Heart left ventricle (tissue), 16 donors: ENCODE results near the gene PRICKLE1. TPM values are rescaled to one million over a fixed set of nuclear protein-coding genes. Genes with fewer than 3 reads are reported as not detected.
A peak's percentile ranks its signal among the peaks of the same experiment; 100 is the strongest.

Source experiments
- ATAC-seq, 4 donors: fragments of 200-7000 bp; cut with Tn5 transposase; one replicate each; pipeline ENCODE4 v1.9.1; 2020 to 2022; ENCODE audit warnings: moderate library complexity in 4 of 4, mild to moderate bottlenecking in 3 of 4, moderate number of reproducible peaks in 1 of 4
- DNase-seq, 5 donors: peaks; one replicate each; pipeline ENCODE4 v3.0.0-alpha.2; 2020
- H3K27ac ChIP-seq, 12 donors: fragments of 200-600 bp; sonication (generic) in 4 of 12; one replicate each; pipeline versions ENCODE4 v1.5.0 to v1.8.0; 2016 to 2022; ENCODE audit warnings: mild to moderate bottlenecking in 2 of 12
- H3K27me3 ChIP-seq, 9 donors: fragments of 200-600 bp; sonication (generic) in 2 of 9; one replicate each; pipeline versions ENCODE4 v1.5.1 to v1.8.0; 2016 to 2022; ENCODE audit warnings: mild to moderate bottlenecking in 3 of 9
- H3K36me3 ChIP-seq, 9 donors: fragments of 200-600 bp; sonication (generic) in 2 of 9; one replicate each; pipeline versions ENCODE4 v1.5.0 to v1.8.0; 2018 to 2022; ENCODE audit warnings: mild to moderate bottlenecking in 2 of 9
- H3K4me1 ChIP-seq, 12 donors: fragments of 200-600 bp; sonication (generic) in 4 of 12; one replicate each; pipeline versions ENCODE4 v1.5.0 to v1.8.0; 2016 to 2022; ENCODE audit warnings: mild to moderate bottlenecking in 3 of 12
- H3K4me3 ChIP-seq, 12 donors: fragments of 200-600 bp; sonication (generic) in 4 of 12; one replicate each; pipeline versions ENCODE4 v1.5.0 to v1.8.0; 2017 to 2022; ENCODE audit warnings: mild to moderate bottlenecking in 9 of 12, moderate library complexity in 4 of 12
- H3K9me3 ChIP-seq, 12 donors: fragments of 200-600 bp; sonication (generic) in 4 of 12; one replicate each; pipeline versions ENCODE4 v1.5.0 to v1.8.0; 2016 to 2022; ENCODE audit warnings: mild to moderate bottlenecking in 1 of 12
- POLR2A ChIP-seq, 2 donors: fragments of 450-650 bp; IDR thresholded peaks; one replicate each; pipeline ENCODE4 v1.6.1; 2017; ENCODE audit warnings: antibody characterized with exemption in 2 of 2, mild to moderate bottlenecking in 2 of 2, moderate library complexity in 2 of 2
- WGBS, 4 donors: extraction: QIAGEN DNeasy Blood & Tissue Kit in 2 of 4; methylation state at CpG; one replicate each; pipeline versions ENCODE4 v1.1.5 to v1.1.7; 2013 to 2018; 5-methylcytosine and 5-hydroxymethylcytosine counted together
- intact Hi-C, 10 donors: fragments of 100-400 bp; cut with DNase I; formaldehyde crosslinking; loops; one replicate each; pipeline versions ENCODE4 v1.11.1 to v1.14.2; 2022
- polyA plus RNA-seq, 2 donors: library from polyadenylated mRNA; stranded (reverse); fragments of 200-250 nt; gene quantifications; one replicate each; pipeline ENCODE4 v1.2.3, GENCODE V29; 2013
- total RNA-seq, 9 donors: library from RNA; depleted of rRNA in 2 of 9; stranded (reverse); fragments of >200 nt in 2 of 9; fragmentation: NEBNext Ultra II Directional in 3 of 9; extraction: Animal tissue kit (Norgen Biotek cat#: 25700) in 3 of 9; gene quantifications; one replicate each; pipeline versions ENCODE4 v1.1.0 to v1.2.4, GENCODE V29; 2016 to 2023
- TF ChIP-seq, protein P1 (sequence below), 12 donors: fragments of 200-600 bp; sonication (generic) in 4 of 12; IDR thresholded peaks; one replicate each; pipeline versions ENCODE4 v1.5.0 to v1.8.0; 2018 to 2022; ENCODE audit warnings: antibody characterized with exemption in 12 of 12, mild to moderate bottlenecking in 5 of 12
- donor health status: ischemic (EF 13 %, LVEDD 7.1; RV severe dilation, severe dysfunction).
- donor health status: healthy with polysubstance abuse.
- donor health status: DM: no; HTN: yes; CAD: no.
- donor health status: DM: no; HTN: no; CAD: no.
- donor health status: ischemic (EF 25% LVEDD 6.9; RV normal size, moderate dysfunction).
- donor health status: ischemic (EF 25% LVEDD 5.7; RV mildly dilated, moderate dysfunction).
- donor health status: healthy.
- donor health status: DM: yes; HTN: yes; CAD: no.
- donor health status: ischemic (EF 35%, LVEDD 5.7; RV mildly dilated, moderate dysfunction).
- donor health status: nonischemic (EF 11% LVEDD 7.7; RV severe dilation, severe dysfunction).
- donor health status: DM: yes; HTN: yes; CAD: no.
- donor health status: PGD.
- donor health status: ischemic (EF 29% LVEDD 5.4; RV normal size, mild dysfunction).
- donor health status: nonischemic (EF 23%, LVEDD 6.1; RV moderate dilation, normal function).

Gene PRICKLE1
- total and polyA plus RNA-seq, 11 donors, result 3.2 to 39.2 (median 20.7) TPM

DNA sequence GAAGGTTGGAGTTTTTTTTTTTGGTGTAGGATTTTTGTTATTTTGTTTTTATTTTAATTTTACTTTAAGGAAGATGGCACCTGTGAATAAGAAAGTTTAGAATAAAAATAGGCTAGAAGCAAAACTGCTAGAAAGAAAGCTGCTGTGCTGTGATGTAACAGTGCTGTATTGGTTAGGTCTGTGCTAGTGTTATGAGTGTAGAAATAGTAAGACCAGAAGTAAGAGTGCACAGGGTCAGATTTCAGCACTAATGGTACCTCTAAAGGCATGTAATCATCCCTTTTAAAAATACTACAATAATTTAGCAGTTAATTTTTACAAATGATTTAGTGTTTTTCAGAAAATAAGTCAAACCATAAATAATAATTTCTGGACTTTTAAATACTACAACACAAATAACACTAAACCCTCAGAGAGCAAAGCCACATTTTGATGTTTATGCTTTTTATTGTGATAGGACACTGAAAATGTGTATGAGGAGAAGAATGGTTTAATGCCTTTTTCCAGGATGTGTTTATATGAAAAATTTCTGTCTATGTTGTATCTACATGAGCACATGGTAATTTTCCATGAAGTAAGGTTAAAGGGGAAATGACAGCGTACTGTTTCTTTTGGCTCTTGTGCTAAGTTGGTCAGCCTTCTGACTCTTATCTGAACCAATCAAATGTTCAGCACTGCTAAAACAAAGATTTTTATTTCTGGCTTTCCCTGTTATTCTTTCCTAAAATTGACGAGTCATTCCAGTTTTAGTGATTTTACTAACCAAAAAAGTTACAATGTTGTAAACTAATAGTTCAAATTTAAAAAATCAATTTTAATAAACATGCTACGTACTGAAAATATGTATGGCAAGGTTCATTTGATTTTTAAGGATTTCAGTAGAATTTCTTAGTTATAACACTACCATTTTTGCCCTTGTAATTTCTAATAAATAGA, 167.4 kb downstream of the PRICKLE1 start:
- H3K9me3 ChIP-seq, result no peaks in the 10 kb centered on the region
- 52 to 62% (median 57%) methylated on average over 3 of the region's 3 CpGs for WGBS, 4 donors
- peaks cover 0 to 28% (median 12%) of the 10 kb centered on the region in 12 donors for H3K4me1 ChIP-seq
- no peaks in the 10 kb centered on the region for H3K36me3 ChIP-seq
- TF ChIP-seq, protein P1, sequence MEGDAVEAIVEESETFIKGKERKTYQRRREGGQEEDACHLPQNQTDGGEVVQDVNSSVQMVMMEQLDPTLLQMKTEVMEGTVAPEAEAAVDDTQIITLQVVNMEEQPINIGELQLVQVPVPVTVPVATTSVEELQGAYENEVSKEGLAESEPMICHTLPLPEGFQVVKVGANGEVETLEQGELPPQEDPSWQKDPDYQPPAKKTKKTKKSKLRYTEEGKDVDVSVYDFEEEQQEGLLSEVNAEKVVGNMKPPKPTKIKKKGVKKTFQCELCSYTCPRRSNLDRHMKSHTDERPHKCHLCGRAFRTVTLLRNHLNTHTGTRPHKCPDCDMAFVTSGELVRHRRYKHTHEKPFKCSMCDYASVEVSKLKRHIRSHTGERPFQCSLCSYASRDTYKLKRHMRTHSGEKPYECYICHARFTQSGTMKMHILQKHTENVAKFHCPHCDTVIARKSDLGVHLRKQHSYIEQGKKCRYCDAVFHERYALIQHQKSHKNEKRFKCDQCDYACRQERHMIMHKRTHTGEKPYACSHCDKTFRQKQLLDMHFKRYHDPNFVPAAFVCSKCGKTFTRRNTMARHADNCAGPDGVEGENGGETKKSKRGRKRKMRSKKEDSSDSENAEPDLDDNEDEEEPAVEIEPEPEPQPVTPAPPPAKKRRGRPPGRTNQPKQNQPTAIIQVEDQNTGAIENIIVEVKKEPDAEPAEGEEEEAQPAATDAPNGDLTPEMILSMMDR (IDR thresholded peaks at IDR 0.05), result no peak
- no peak for TF ChIP-seq POLR2A (IDR thresholded peaks at IDR 0.05)
- ATAC-seq (peak in 3 of 4 donors; percentile 64 to 91 (median 88)), DNase-seq (no peak)
- H3K27ac ChIP-seq, result peak overlapping the region in 10 of 12 donors; percentile 14 to 58 (median 29)
- H3K4me3 ChIP-seq, result no peak overlapping the region
- H3K27me3 ChIP-seq, result no peaks in the 10 kb centered on the region
- intact Hi-C loops, result no loop called here

DNA sequence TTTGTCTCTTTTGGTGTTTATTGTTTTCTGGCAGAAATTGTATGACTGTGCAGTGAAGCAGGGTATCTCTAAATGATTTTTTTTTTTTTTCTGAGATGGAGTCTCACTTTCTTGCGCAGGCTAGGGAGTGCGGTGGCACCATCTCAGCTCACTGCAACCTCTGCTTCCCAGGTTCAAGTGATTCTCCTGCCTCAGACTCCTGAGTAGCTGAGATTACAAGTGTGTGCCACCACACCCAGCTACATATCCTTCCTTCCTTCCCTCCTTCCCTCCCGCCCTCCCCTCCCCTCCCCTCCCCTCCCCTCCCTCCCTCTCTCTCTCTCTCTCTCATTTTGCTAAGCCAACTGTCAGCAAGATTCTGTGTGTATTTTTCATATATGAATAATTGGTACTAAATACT, 169.2 kb downstream of the PRICKLE1 start:
- Histone ChIP-seq H3K9me3 (no peaks in the 10 kb centered on the region), H3K4me3 (no peak overlapping the region), H3K36me3 (no peaks in the 10 kb centered on the region), H3K27me3 (no peaks in the 10 kb centered on the region), H3K4me1 (peaks cover 0 to 28% (median 12%) of the 10 kb centered on the region in 12 donors), H3K27ac (no peak overlapping the region)
- ATAC-seq (no peak), DNase-seq (no peak)
- WGBS, 4 donors, result 66 to 85% (median 81%) methylated on average over 3 of the region's 3 CpGs
- intact Hi-C loops, result no loop called here
- no peak for TF ChIP-seq POLR2A (IDR thresholded peaks at IDR 0.05)
- TF ChIP-seq, protein P1 (IDR thresholded peaks at IDR 0.05), result no peak

DNA sequence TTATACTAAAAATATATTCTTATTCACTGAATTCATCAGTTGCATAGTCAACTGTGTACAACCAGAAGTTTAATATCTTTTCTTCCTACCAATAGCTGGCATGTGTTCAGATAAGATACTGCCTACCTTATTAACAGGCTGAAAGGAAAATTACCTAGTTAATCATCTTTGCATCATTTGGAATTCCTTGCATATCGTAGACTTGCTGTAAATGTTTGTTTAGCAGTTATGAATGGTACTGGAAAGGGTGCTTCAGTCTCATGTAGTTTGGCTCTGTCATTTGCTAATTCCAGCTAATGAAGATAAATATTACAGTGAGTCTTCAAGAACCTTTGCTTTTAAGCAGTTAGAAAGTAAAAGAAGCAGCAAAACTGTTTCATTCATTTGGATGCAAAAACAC, 179.2 kb downstream of the PRICKLE1 start:
- Histone ChIP-seq H3K4me1 (peaks cover 0 to 6% (median 0%) of the 10 kb centered on the region in 12 donors), H3K9me3 (no peaks in the 10 kb centered on the region), H3K4me3 (no peak overlapping the region), H3K27me3 (no peaks in the 10 kb centered on the region), H3K27ac (no peak overlapping the region), H3K36me3 (peaks cover 0 to 16% (median 0%) of the 10 kb centered on the region in 9 donors)
- TF ChIP-seq, protein P1 (IDR thresholded peaks at IDR 0.05), result no peak
- TF ChIP-seq POLR2A (IDR thresholded peaks at IDR 0.05), result no peak
- intact Hi-C loops, result no loop called here
- ATAC-seq, result no peak
- WGBS, 4 donors, result 80 to 87% (median 84%) methylated on average over 1 of the region's 1 CpG
- no peak for DNase-seq

DNA sequence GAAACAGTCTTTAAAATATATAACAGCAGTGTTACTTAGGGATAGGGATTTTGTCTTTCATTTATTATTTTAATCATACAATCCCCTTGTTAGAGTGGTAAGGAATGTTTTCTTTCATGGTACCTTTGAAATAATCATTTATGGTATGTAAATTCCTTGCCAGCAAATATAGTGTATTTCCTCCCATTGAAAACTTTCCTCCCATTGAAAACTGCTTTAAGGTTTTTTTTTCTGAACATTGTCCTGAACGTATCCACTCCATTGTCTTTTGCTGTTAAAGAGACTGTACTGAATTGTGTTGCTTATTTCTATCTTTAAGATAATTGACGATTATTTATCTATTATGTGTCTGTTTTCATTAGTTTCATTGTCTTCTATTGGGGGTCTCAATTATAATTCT, 180.1 kb downstream of the PRICKLE1 start:
- Histone ChIP-seq H3K9me3 (no peaks in the 10 kb centered on the region), H3K4me1 (peaks cover 0 to 6% (median 0%) of the 10 kb centered on the region in 12 donors), H3K36me3 (peaks cover 0 to 21% (median 0%) of the 10 kb centered on the region in 9 donors), H3K4me3 (no peak overlapping the region), H3K27ac (no peak overlapping the region), H3K27me3 (no peaks in the 10 kb centered on the region)
- DNase-seq (no peak), ATAC-seq (no peak)
- TF ChIP-seq POLR2A (IDR thresholded peaks at IDR 0.05), result no peak
- TF ChIP-seq, protein P1 (IDR thresholded peaks at IDR 0.05), result no peak
- 50 to 61% (median 53%) methylated on average over 2 of the region's 2 CpGs for WGBS, 4 donors
- intact Hi-C loops, result no loop called here
